HEK293 (cell line): ENCODE results near the gene ABCC10.

ENCODE experiments used
- CTCF ChIA-PET: fragments of 350-600 bp; formaldehyde crosslinking; extraction: SDS; loops from one replicate; lab custom pipeline; 2021; ENCODE audit warnings: antibody characterized with exemption; lab: Yijun Ruan, JAX
- POLR2A ChIA-PET: fragments of 300-600 bp; formaldehyde crosslinking; extraction: SDS; loops from one replicate; lab custom pipeline; 2020; ENCODE audit warnings: antibody characterized with exemption, inconsistent platforms; lab: Yijun Ruan, JAX
- H3K27ac ChIP-seq: fragments of 200-500 bp; sonication (Bioruptor generic); 2 replicates; pipeline ENCODE4 v1.5.1; 2014; ENCODE audit warnings: low read depth, low read length, control low read depth, inconsistent platforms; ENCODE audit errors: extremely low read depth
- H3K36me3 ChIP-seq, 2 experiments: fragments of 200-500 bp in 1 of 2; sonication (Bioruptor generic) in 1 of 2; 1 replicate in 1 of 2; 2 replicates in 1 of 2; pipeline ENCODE4 v1.5.1; 2014 to 2017; ENCODE audit warnings: inconsistent platforms in 2 of 2, low read length in 2 of 2; ENCODE audit not compliant: control insufficient read depth in 2 of 2, insufficient read depth in 1 of 2
- H3K4me1 ChIP-seq: fragments of 200-500 bp; sonication (Bioruptor generic); 2 replicates; pipeline ENCODE4 v1.5.1; 2014; ENCODE audit warnings: mild to moderate bottlenecking, low read length, inconsistent platforms; ENCODE audit not compliant: control insufficient read depth, insufficient read depth
- H3K4me3 ChIP-seq: 2 replicates; pipeline ENCODE4 v1.5.1; 2011; ENCODE audit warnings: low read depth, mild to moderate bottlenecking, control low read depth, low read length, moderate library complexity
- H3K9me3 ChIP-seq: fragments of 200-500 bp; sonication (Bioruptor generic); 2 replicates; pipeline ENCODE4 v1.5.1; 2014; ENCODE audit warnings: low read depth, low read length, inconsistent platforms; ENCODE audit not compliant: control insufficient read depth, insufficient read depth
- BCL11A ChIP-seq: fragments of 450-650 bp; formaldehyde crosslinking; IDR thresholded peaks from 2 replicates; pipeline ENCODE4 v1.5.1; 2016; ENCODE audit warnings: low read depth, missing biosample characterization, missing genetic modification characterization
- MEIS1 ChIP-seq: sonication (generic); formaldehyde crosslinking; IDR thresholded peaks from 2 replicates; pipeline ENCODE4 v1.8.1; 2022; ENCODE audit warnings: missing genetic modification reagents, mild to moderate bottlenecking, borderline replicate concordance
- SCRT2 ChIP-seq: fragments of 450-650 bp; formaldehyde crosslinking; IDR thresholded peaks from 2 replicates; pipeline ENCODE4 v1.5.1; 2016; ENCODE audit warnings: missing biosample characterization, missing genetic modification characterization
- WT1 ChIP-seq: fragments of 450-650 bp; formaldehyde crosslinking; IDR thresholded peaks from 2 replicates; pipeline ENCODE4 v1.5.1; 2016; ENCODE audit warnings: missing biosample characterization, missing genetic modification characterization
- YY2 ChIP-seq: fragments of 450-650 bp; formaldehyde crosslinking; IDR thresholded peaks from 2 replicates; pipeline ENCODE4 v1.5.1; 2016; ENCODE audit warnings: missing biosample characterization, missing genetic modification characterization
- ZBTB17 ChIP-seq: fragments of 450-650 bp; formaldehyde crosslinking; IDR thresholded peaks from 2 replicates; pipeline ENCODE4 v1.5.1; 2016; ENCODE audit warnings: missing biosample characterization, missing genetic modification characterization
- ZBTB20 ChIP-seq: fragments of 450-650 bp; formaldehyde crosslinking; IDR thresholded peaks from 2 replicates; pipeline ENCODE4 v1.5.1; 2016; ENCODE audit warnings: missing biosample characterization, missing genetic modification characterization
- ZBTB48 ChIP-seq: fragments of 450-650 bp; formaldehyde crosslinking; IDR thresholded peaks from 2 replicates; pipeline ENCODE4 v1.5.1; 2016; ENCODE audit warnings: missing biosample characterization, missing genetic modification characterization
- ZFHX2 ChIP-seq: fragments of 450-650 bp; formaldehyde crosslinking; conservative IDR thresholded peaks from 2 replicates; pipeline ENCODE4 v1.5.1; 2016; ENCODE audit warnings: missing biosample characterization, missing genetic modification characterization
- ZNF10 ChIP-seq: fragments of 450-650 bp; formaldehyde crosslinking; IDR thresholded peaks from 2 replicates; pipeline ENCODE4 v1.5.1; 2017; ENCODE audit warnings: missing biosample characterization, missing genetic modification characterization
- ZNF133 ChIP-seq: fragments of 450-650 bp; formaldehyde crosslinking; IDR thresholded peaks from 2 replicates; pipeline ENCODE4 v1.5.1; 2016; ENCODE audit warnings: missing biosample characterization, missing genetic modification characterization
- ZNF138 ChIP-seq: fragments of 450-650 bp; formaldehyde crosslinking; IDR thresholded peaks from 2 replicates; pipeline ENCODE4 v1.5.1; 2016; ENCODE audit warnings: missing biosample characterization, missing genetic modification characterization, borderline replicate concordance
- ZNF174 ChIP-seq: fragments of 450-650 bp; formaldehyde crosslinking; IDR thresholded peaks from 2 replicates; pipeline ENCODE4 v1.5.0; 2017; ENCODE audit warnings: missing biosample characterization, mild to moderate bottlenecking, missing genetic modification characterization
- ZNF19 ChIP-seq: fragments of 450-650 bp; formaldehyde crosslinking; IDR thresholded peaks from 2 replicates; pipeline ENCODE4; 2016; ENCODE audit warnings: missing biosample characterization, missing genetic modification characterization, low read depth
- ZNF335 ChIP-seq: fragments of 450-650 bp; formaldehyde crosslinking; conservative IDR thresholded peaks from 2 replicates; pipeline ENCODE4 v1.5.1; 2016; ENCODE audit warnings: missing biosample characterization, missing genetic modification characterization
- ZNF341 ChIP-seq: fragments of 450-650 bp; formaldehyde crosslinking; IDR thresholded peaks from 2 replicates; pipeline ENCODE4; 2016; ENCODE audit warnings: low read depth, missing biosample characterization, missing genetic modification characterization
- ZNF366 ChIP-seq: fragments of 450-650 bp; formaldehyde crosslinking; conservative IDR thresholded peaks from 2 replicates; pipeline ENCODE4 v1.5.1; 2016; ENCODE audit warnings: missing biosample characterization, missing genetic modification characterization
- ZNF501 ChIP-seq: fragments of 450-650 bp; formaldehyde crosslinking; IDR thresholded peaks from 2 replicates; pipeline ENCODE4 v1.5.1; 2016; ENCODE audit warnings: missing biosample characterization, missing genetic modification characterization
- ZNF600 ChIP-seq: fragments of 450-650 bp; formaldehyde crosslinking; IDR thresholded peaks from 2 replicates; pipeline ENCODE4 v1.5.1; 2016; ENCODE audit warnings: missing biosample characterization, missing genetic modification characterization
- ZSCAN16 ChIP-seq: fragments of 450-650 bp; formaldehyde crosslinking; IDR thresholded peaks from 2 replicates; pipeline ENCODE4 v1.5.1; 2016; ENCODE audit warnings: missing biosample characterization, missing genetic modification characterization
- TF ChIP-seq, protein P1 (sequence below): fragments of 450-650 bp; formaldehyde crosslinking; IDR thresholded peaks from 2 replicates; pipeline ENCODE4 v1.5.1; 2016; ENCODE audit warnings: missing biosample characterization, missing genetic modification characterization
- TF ChIP-seq, protein P2 (sequence below): fragments of 450-650 bp; formaldehyde crosslinking; IDR thresholded peaks from 2 replicates; pipeline ENCODE4; 2016; ENCODE audit warnings: missing biosample characterization, missing genetic modification characterization

The ABCC10 gene

GRCh38 chr6:43468240-43468639 lies 40.9 kb downstream of the ABCC10 start:
- CTCF ChIA-PET: interaction anchor here (0.7 to 1.2 kb wide), 2 partner anchors 14 to 38 kb away, joined by 3 to 4 read pairs; no protein-coding TSS in a partner anchor
- Histone ChIP-seq H3K27ac (no peak overlapping the region), H3K4me1 (peaks cover 5% of the 10 kb centered on the region; the same call in 1 of the 2 replicates), H3K36me3 (no peaks in the 10 kb centered on the region), H3K9me3 (no peaks in the 10 kb centered on the region), H3K4me3 (no peak overlapping the region)
- POLR2A ChIA-PET: no interaction called here
- no peak for TF ChIP-seq ZNF138
- no peak for TF ChIP-seq WT1 (tag by site-specific recombination)
- no peak for TF ChIP-seq YY2 (tag by site-specific recombination)
- TF ChIP-seq ZNF174 (tag by site-specific recombination): no peak
- no peak for TF ChIP-seq ZBTB17 (tag by site-specific recombination)
- TF ChIP-seq ZNF19 (tag by site-specific recombination): no peak
- no peak for TF ChIP-seq ZNF501 (tag by site-specific recombination)
- TF ChIP-seq ZNF10 (tag by site-specific recombination): no peak
- no peak for TF ChIP-seq ZBTB20 (tag by site-specific recombination)
- TF ChIP-seq BCL11A (tag by site-specific recombination): no peak
- TF ChIP-seq SCRT2 (tag by site-specific recombination): no peak
- TF ChIP-seq ZNF366 (tag by site-specific recombination): no peak
- TF ChIP-seq, protein P1, sequence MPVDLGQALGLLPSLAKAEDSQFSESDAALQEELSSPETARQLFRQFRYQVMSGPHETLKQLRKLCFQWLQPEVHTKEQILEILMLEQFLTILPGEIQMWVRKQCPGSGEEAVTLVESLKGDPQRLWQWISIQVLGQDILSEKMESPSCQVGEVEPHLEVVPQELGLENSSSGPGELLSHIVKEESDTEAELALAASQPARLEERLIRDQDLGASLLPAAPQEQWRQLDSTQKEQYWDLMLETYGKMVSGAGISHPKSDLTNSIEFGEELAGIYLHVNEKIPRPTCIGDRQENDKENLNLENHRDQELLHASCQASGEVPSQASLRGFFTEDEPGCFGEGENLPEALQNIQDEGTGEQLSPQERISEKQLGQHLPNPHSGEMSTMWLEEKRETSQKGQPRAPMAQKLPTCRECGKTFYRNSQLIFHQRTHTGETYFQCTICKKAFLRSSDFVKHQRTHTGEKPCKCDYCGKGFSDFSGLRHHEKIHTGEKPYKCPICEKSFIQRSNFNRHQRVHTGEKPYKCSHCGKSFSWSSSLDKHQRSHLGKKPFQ (tag by site-specific recombination): no peak
- TF ChIP-seq ZSCAN16 (tag by site-specific recombination): no peak
- TF ChIP-seq ZNF341 (tag by site-specific recombination): no peak
- TF ChIP-seq, protein P2, sequence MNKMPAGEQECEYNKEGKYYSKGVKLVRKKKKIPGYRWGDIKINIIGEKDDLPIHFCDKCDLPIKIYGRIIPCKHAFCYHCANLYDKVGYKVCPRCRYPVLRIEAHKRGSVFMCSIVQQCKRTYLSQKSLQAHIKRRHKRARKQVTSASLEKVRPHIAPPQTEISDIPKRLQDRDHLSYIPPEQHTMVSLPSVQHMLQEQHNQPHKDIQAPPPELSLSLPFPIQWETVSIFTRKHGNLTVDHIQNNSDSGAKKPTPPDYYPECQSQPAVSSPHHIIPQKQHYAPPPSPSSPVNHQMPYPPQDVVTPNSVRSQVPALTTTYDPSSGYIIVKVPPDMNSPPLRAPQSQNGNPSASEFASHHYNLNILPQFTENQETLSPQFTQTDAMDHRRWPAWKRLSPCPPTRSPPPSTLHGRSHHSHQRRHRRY (tag by site-specific recombination): no peak
- TF ChIP-seq ZBTB48 (tag by site-specific recombination): no peak
- no peak for TF ChIP-seq ZNF133 (tag by site-specific recombination)

- H3K27ac ChIP-seq: no peak overlapping the region; the same call in 1 of the 2 replicates
- H3K4me3 ChIP-seq: no peak overlapping the region
- no peaks in the 10 kb centered on the region for H3K9me3 ChIP-seq
- ChIA-PET CTCF (interaction anchor here (0.7 kb wide), 2 partner anchors 182 to 301 kb away, joined by 3 read pairs; no protein-coding TSS in a partner anchor), POLR2A (no interaction called here)
- H3K36me3 ChIP-seq: no peaks in the 10 kb centered on the region
- TF ChIP-seq ZNF600 (tag by site-specific recombination) (peak; percentile 24; the same call in 1 of the 2 replicates), MEIS1 (CRISPR knock-in tag) (no peak), ZFHX2 (tag by site-specific recombination) (0 out of 2 replicates have a peak, but pooled peaks have one; percentile 20), ZNF335 (tag by site-specific recombination) (peak; percentile 80)
- peaks cover 5% of the 10 kb centered on the region; the same call in 1 of the 2 replicates for H3K4me1 ChIP-seq
Observed at GRCh38 chr6:43468748-43469681, 41.7 kb downstream of the ABCC10 start.
